RKO (cell line): ENCODE measurements around the gene LCE1E.

Source experiments
- DNase-seq: peaks from one replicate; pipeline ENCODE4 v3.0.0-alpha.2; 2016; ENCODE audit warnings: low spot score

Gene LCE1E

GRCh38 chr1:152783095-152783494 lies 3.0 kb upstream of the LCE1E start:
- DNase-seq, result peak; percentile 20

- no peak for DNase-seq
Measured at GRCh38 chr1:152795686-152796085, 9.6 kb downstream of the LCE1E start.

GRCh38 chr1:152796421-152796820 lies 10.4 kb downstream of the LCE1E start, which contains the start of gene LCE1D:
LCE1D (plus strand) TSS chr1:152796721; CDS start chr1:152797795, 1,074 bp downstream.
- DNase-seq, result no peak

GRCh38 chr1:152801333-152801732 lies 15.3 kb downstream of the LCE1E start:
- DNase-seq, result no peak

- DNase-seq, result no peak
Measured at GRCh38 chr1:152806576-152806975, 20.5 kb downstream of the LCE1E start, which contains the start of gene LCE1C. LCE1C (minus strand) TSS chr1:152806651; CDS start chr1:152805478, 1,173 bp downstream.

- no peak for DNase-seq
Measured at GRCh38 chr1:152811050-152811449, 25.0 kb downstream of the LCE1E start.

- DNase-seq, result no peak
Measured at GRCh38 chr1:152811671-152812070, 25.6 kb downstream of the LCE1E start, which contains the start of gene LCE1B. LCE1B (plus strand) TSS chr1:152811971; CDS start chr1:152812447, 476 bp downstream.

GRCh38 chr1:152817309-152817708 lies 31.3 kb downstream of the LCE1E start:
- DNase-seq, result peak; percentile 12

- no peak for DNase-seq
Measured at GRCh38 chr1:152823294-152823693, 37.2 kb downstream of the LCE1E start.

- no peak for DNase-seq
Measured at GRCh38 chr1:152824964-152825363, 38.9 kb downstream of the LCE1E start.

GRCh38 chr1:152827173-152827572 lies 41.1 kb downstream of the LCE1E start, which contains the start of gene LCE1A:
LCE1A (plus strand) TSS chr1:152827473; CDS start chr1:152827473, 0 bp downstream.
- DNase-seq, result no peak

GRCh38 chr1:152836870-152837269 lies 50.8 kb downstream of the LCE1E start:
- no peak for DNase-seq
